IPS-20b (cell line): Measurements from ENCODE around the gene EYS.

ENCODE experiments used
- H3K27ac ChIP-seq: one replicate; pipeline ENCODE4 v1.5.1; 2013; ENCODE audit warnings: low read length
- H3K27me3 ChIP-seq: 2 replicates; pipeline ENCODE4 v1.6.1; 2013; ENCODE audit warnings: mild to moderate bottlenecking, low read length, inconsistent platforms; ENCODE audit not compliant: insufficient read depth
- H3K36me3 ChIP-seq: 2 replicates; pipeline ENCODE4 v1.6.1; 2013; ENCODE audit warnings: low read depth, mild to moderate bottlenecking, inconsistent platforms, low read length, moderate library complexity; ENCODE audit not compliant: insufficient read depth
- H3K4me1 ChIP-seq: 2 replicates; pipeline ENCODE4 v1.6.1; 2013; ENCODE audit warnings: mild to moderate bottlenecking, control low read depth, inconsistent platforms, low read length, moderate library complexity; ENCODE audit not compliant: insufficient read depth
- H3K4me3 ChIP-seq: 2 replicates; pipeline ENCODE4 v1.5.1; 2013; ENCODE audit warnings: mild to moderate bottlenecking, low read length, inconsistent platforms
- H3K9ac ChIP-seq: 2 replicates; pipeline ENCODE4 v1.6.1; 2013; ENCODE audit warnings: low read depth, mild to moderate bottlenecking, inconsistent platforms, low read length, moderate library complexity
- H3K9me3 ChIP-seq: 2 replicates; pipeline ENCODE4 v1.6.1; 2013; ENCODE audit warnings: mild to moderate bottlenecking, low read depth, low read length, inconsistent platforms; ENCODE audit not compliant: insufficient read depth

EYS gene

GRCh38 chr6:64812138-64812537, 894.9 kb downstream of the EYS start:
- Histone ChIP-seq H3K27me3 (no peaks in the 10 kb centered on the region), H3K27ac (no peak overlapping the region), H3K4me1 (no peaks in the 10 kb centered on the region), H3K4me3 (no peak overlapping the region), H3K9me3 (no peaks in the 10 kb centered on the region), H3K36me3 (no peaks in the 10 kb centered on the region), H3K9ac (no peak overlapping the region)

GRCh38 chr6:64811119-64811518, 895.9 kb downstream of the EYS start:
- no peak overlapping the region for H3K27ac ChIP-seq
- no peak overlapping the region for H3K4me3 ChIP-seq
- no peak overlapping the region for H3K9ac ChIP-seq
- no peaks in the 10 kb centered on the region for H3K27me3 ChIP-seq
- H3K4me1 ChIP-seq, result no peaks in the 10 kb centered on the region
- no peaks in the 10 kb centered on the region for H3K36me3 ChIP-seq
- no peaks in the 10 kb centered on the region for H3K9me3 ChIP-seq

- no peak overlapping the region for H3K27ac ChIP-seq
- H3K36me3 ChIP-seq, result no peaks in the 10 kb centered on the region
- 0 out of 2 replicates have a peak, but pooled peaks cover 6% of the 10 kb centered on the region for H3K9me3 ChIP-seq
- H3K9ac ChIP-seq, result no peak overlapping the region
- H3K27me3 ChIP-seq, result no peaks in the 10 kb centered on the region
- H3K4me3 ChIP-seq, result no peak overlapping the region
- H3K4me1 ChIP-seq, result no peaks in the 10 kb centered on the region
Measured at GRCh38 chr6:64807785-64808184, 899.2 kb downstream of the EYS start.

- Histone ChIP-seq H3K36me3 (no peaks in the 10 kb centered on the region), H3K4me3 (no peak overlapping the region), H3K9ac (no peak overlapping the region), H3K4me1 (no peaks in the 10 kb centered on the region), H3K9me3 (0 out of 2 replicates have a peak, but pooled peaks cover 6% of the 10 kb centered on the region), H3K27me3 (no peaks in the 10 kb centered on the region), H3K27ac (no peak overlapping the region)
Measured at GRCh38 chr6:64803470-64804166, 903.4 kb downstream of the EYS start.

GRCh38 chr6:64792534-64792933, 914.5 kb downstream of the EYS start:
- no peaks in the 10 kb centered on the region for H3K27me3 ChIP-seq
- H3K9me3 ChIP-seq, result no peaks in the 10 kb centered on the region
- no peak overlapping the region for H3K4me3 ChIP-seq
- H3K9ac ChIP-seq, result no peak overlapping the region
- H3K36me3 ChIP-seq, result no peaks in the 10 kb centered on the region
- no peak overlapping the region for H3K27ac ChIP-seq
- H3K4me1 ChIP-seq, result no peaks in the 10 kb centered on the region

- Histone ChIP-seq H3K4me1 (no peaks in the 10 kb centered on the region), H3K27me3 (no peaks in the 10 kb centered on the region), H3K4me3 (no peak overlapping the region), H3K9me3 (no peaks in the 10 kb centered on the region), H3K27ac (no peak overlapping the region), H3K36me3 (no peaks in the 10 kb centered on the region), H3K9ac (no peak overlapping the region)
Measured at GRCh38 chr6:64789476-64789875, 917.5 kb downstream of the EYS start.

- no peak overlapping the region for H3K9ac ChIP-seq
- H3K4me3 ChIP-seq, result no peak overlapping the region
- H3K27ac ChIP-seq, result no peak overlapping the region
- no peaks in the 10 kb centered on the region for H3K27me3 ChIP-seq
- H3K36me3 ChIP-seq, result no peaks in the 10 kb centered on the region
- H3K9me3 ChIP-seq, result no peaks in the 10 kb centered on the region
- no peaks in the 10 kb centered on the region for H3K4me1 ChIP-seq
Measured at GRCh38 chr6:64786736-64787135, 920.3 kb downstream of the EYS start.

- no peaks in the 10 kb centered on the region for H3K36me3 ChIP-seq
- no peaks in the 10 kb centered on the region for H3K4me1 ChIP-seq
- no peaks in the 10 kb centered on the region; the same call in 1 of the 2 replicates for H3K9me3 ChIP-seq
- no peaks in the 10 kb centered on the region for H3K27me3 ChIP-seq
- H3K27ac ChIP-seq, result no peak overlapping the region
- no peak overlapping the region for H3K4me3 ChIP-seq
- H3K9ac ChIP-seq, result no peak overlapping the region
Measured at GRCh38 chr6:64782877-64783276, 924.1 kb downstream of the EYS start.

- Histone ChIP-seq H3K9me3 (peaks cover 2% of the 10 kb centered on the region; the same call in 1 of the 2 replicates), H3K4me3 (no peak overlapping the region), H3K9ac (no peak overlapping the region), H3K27ac (no peak overlapping the region), H3K4me1 (peaks cover 4% of the 10 kb centered on the region; the same call in 1 of the 2 replicates), H3K27me3 (no peaks in the 10 kb centered on the region), H3K36me3 (no peaks in the 10 kb centered on the region)
Measured at GRCh38 chr6:64777941-64778785, 928.9 kb downstream of the EYS start.

- H3K9ac ChIP-seq, result no peak overlapping the region
- H3K9me3 ChIP-seq, result peaks cover 5% of the 10 kb centered on the region; the same call in 1 of the 2 replicates
- peaks cover 4% of the 10 kb centered on the region; the same call in 1 of the 2 replicates for H3K4me1 ChIP-seq
- H3K4me3 ChIP-seq, result no peak overlapping the region
- H3K36me3 ChIP-seq, result no peaks in the 10 kb centered on the region
- H3K27ac ChIP-seq, result no peak overlapping the region
- H3K27me3 ChIP-seq, result no peaks in the 10 kb centered on the region
Measured at GRCh38 chr6:64776359-64776758, 930.7 kb downstream of the EYS start.

- H3K27ac ChIP-seq, result no peak overlapping the region
- no peaks in the 10 kb centered on the region for H3K27me3 ChIP-seq
- H3K36me3 ChIP-seq, result no peaks in the 10 kb centered on the region
- no peak overlapping the region for H3K4me3 ChIP-seq
- H3K9me3 ChIP-seq, result peaks cover 5% of the 10 kb centered on the region; the same call in 1 of the 2 replicates
- H3K4me1 ChIP-seq, result peaks cover 4% of the 10 kb centered on the region; the same call in 1 of the 2 replicates
- no peak overlapping the region for H3K9ac ChIP-seq
Measured at GRCh38 chr6:64774881-64775280, 932.1 kb downstream of the EYS start.

- Histone ChIP-seq H3K27ac (no peak overlapping the region), H3K4me1 (no peaks in the 10 kb centered on the region), H3K9me3 (no peaks in the 10 kb centered on the region), H3K27me3 (no peaks in the 10 kb centered on the region), H3K9ac (no peak overlapping the region), H3K4me3 (no peak overlapping the region), H3K36me3 (no peaks in the 10 kb centered on the region)
Measured at GRCh38 chr6:64750910-64751309, 956.1 kb downstream of the EYS start.
